HCT116 (cell line): ENCODE data around the gene AKT3. TPM values are rescaled to one million over a fixed set of nuclear protein-coding genes. Genes with fewer than 3 reads are reported as not detected.

ENCODE experiments used
- ATAC-seq: fragments of 200-7000 bp; cut with Tn5 transposase; 2 replicates; pipeline ENCODE4 v1.9.1; 2020; ENCODE audit warnings: mild to moderate bottlenecking, moderate library complexity
- BruUV-seq: library from RNA; stranded (reverse); fragments of 400-500 nt; replicated peaks from 2 replicates; lab custom pipeline; 2021; lab: Mats Ljungman, UMichigan
- CTCF ChIA-PET: fragments of 300-600 bp; sonication (Branson Sonifier 250); formaldehyde crosslinking; loops from one replicate; lab custom pipeline; 2021; ENCODE audit warnings: antibody characterized with exemption; lab: Charles Lee
- POLR2A ChIA-PET: fragments of 300-600, 350-600 bp; sonication (Branson Sonifier 250); formaldehyde crosslinking; loops from one replicate; lab custom pipeline; 2021; ENCODE audit warnings: antibody characterized with exemption; lab: Charles Lee
- RAD21 ChIA-PET, 2 experiments: fragments of 300-600 bp; sonication (Branson Sonifier 250); formaldehyde crosslinking; loops; one replicate each; lab custom pipeline; 2023; ENCODE audit warnings: low total read pairs in 2 of 2; ENCODE audit not compliant: uncharacterized antibody in 2 of 2, unreplicated experiment in 2 of 2, low non-redundant PET in 1 of 2; lab: Charles Lee
- DNase-seq: peaks from one replicate; pipeline ENCODE4 v3.0.0-alpha.2; 2010; ENCODE audit warnings: low read depth, low spot score
- H2AFZ ChIP-seq: fragments of 200-600 bp; shearing (Covaris generic), sonication (generic); 2 replicates; pipeline ENCODE4 v1.6.1; 2017; ENCODE audit warnings: low read depth, mixed run types, mixed read lengths, antibody characterized with exemption, low read length; ENCODE audit not compliant: poor library complexity, severe bottlenecking
- H3K27ac ChIP-seq: 2 replicates; pipeline ENCODE4 v1.5.1; 2012; ENCODE audit warnings: low read depth, low read length
- H3K27me3 ChIP-seq: fragments of 200-600 bp; sonication (generic); 2 replicates; pipeline ENCODE4 v1.6.1; 2016; ENCODE audit warnings: mixed run types, low read length, mixed read lengths; ENCODE audit not compliant: insufficient read depth
- H3K36me3 ChIP-seq, 2 experiments: fragments of 200-500 bp in 1 of 2; fragments of 200-600 bp in 1 of 2; sonication (Bioruptor generic) in 1 of 2; sonication (generic) in 1 of 2; 2 replicates each; pipeline versions ENCODE4 v1.5.1 to v1.6.1; 2014 to 2016; ENCODE audit warnings: low read length in 2 of 2, inconsistent platforms in 1 of 2, mixed read lengths in 1 of 2, mixed run types in 1 of 2; ENCODE audit not compliant: insufficient read depth in 2 of 2, control insufficient read depth in 1 of 2
- H3K4me1 ChIP-seq, 2 experiments: fragments of 200-600 bp in 1 of 2; sonication (generic) in 1 of 2; 2 replicates each; pipeline versions ENCODE4 v1.5.1 to v1.6.1; 2012 to 2017; ENCODE audit warnings: low read length in 2 of 2, inconsistent platforms in 1 of 2, mild to moderate bottlenecking in 1 of 2, mixed read lengths in 1 of 2, mixed run types in 1 of 2, moderate library complexity in 1 of 2; ENCODE audit not compliant: insufficient read depth in 2 of 2, control insufficient read depth in 1 of 2
- H3K4me2 ChIP-seq: fragments of 200-600 bp; sonication (generic); 2 replicates; pipeline ENCODE4 v1.6.1; 2017; ENCODE audit warnings: mixed run types, low read length, mixed read lengths
- H3K4me3 ChIP-seq, 2 experiments: fragments of 200-600 bp in 1 of 2; sonication (generic) in 1 of 2; replicated peaks in 1 of 2; 2 replicates each; pipeline ENCODE4 v1.5.1; 2011 to 2016; ENCODE audit warnings: low read length in 2 of 2, control low read depth in 1 of 2, low read depth in 1 of 2, mild to moderate bottlenecking in 1 of 2, mixed read lengths in 1 of 2, mixed run types in 1 of 2
- H3K79me2 ChIP-seq: fragments of 200-600 bp; sonication (generic); 2 replicates; pipeline ENCODE4 v1.6.1; 2017; ENCODE audit warnings: mild to moderate bottlenecking, mixed run types, low read length, moderate library complexity, mixed read lengths; ENCODE audit not compliant: insufficient read depth
- H3K9ac ChIP-seq: fragments of 200-600 bp; sonication (generic); 2 replicates; pipeline ENCODE4 v1.6.1; 2016; ENCODE audit warnings: low read length, mixed read lengths
- H3K9me2 ChIP-seq: fragments of 200-600 bp; sonication (generic), shearing (Covaris generic); 2 replicates; pipeline ENCODE4 v1.6.1; 2017; ENCODE audit warnings: mixed run types, mild to moderate bottlenecking, moderate library complexity; ENCODE audit not compliant: insufficient read depth
- H3K9me3 ChIP-seq, 2 experiments: fragments of 200-500 bp in 1 of 2; fragments of 200-600 bp in 1 of 2; sonication (Bioruptor generic) in 1 of 2; sonication (generic) in 1 of 2; 2 replicates each; pipeline ENCODE4 v1.6.1; 2014 to 2017; ENCODE audit warnings: low read length in 2 of 2, mixed read lengths in 2 of 2, inconsistent platforms in 1 of 2, low read depth in 1 of 2, mild to moderate bottlenecking in 1 of 2, mixed run types in 1 of 2, moderate library complexity in 1 of 2; ENCODE audit not compliant: control insufficient read depth in 1 of 2, insufficient read depth in 1 of 2
- H4K20me1 ChIP-seq: fragments of 200-600 bp; sonication (generic), shearing (Covaris generic); 2 replicates; pipeline ENCODE4 v1.6.1; 2017; ENCODE audit warnings: mixed run types, mild to moderate bottlenecking, moderate library complexity; ENCODE audit not compliant: insufficient read depth
- EGR1 ChIP-seq: IDR thresholded peaks from 2 replicates; pipeline ENCODE4 v1.6.1; 2012; ENCODE audit warnings: low read depth
- EZH2 ChIP-seq: fragments of 200-600 bp; sonication (generic); IDR thresholded peaks from 2 replicates; pipeline ENCODE4 v1.6.1; 2017; ENCODE audit warnings: antibody characterized with exemption, mixed run types
- FOSL1 ChIP-seq: IDR thresholded peaks from 2 replicates; pipeline ENCODE4 v1.6.1; 2012; ENCODE audit warnings: low read depth
- JUND ChIP-seq: IDR thresholded peaks from 2 replicates; pipeline ENCODE4 v1.6.1; 2012
- SP1 ChIP-seq: IDR thresholded peaks from 2 replicates; pipeline ENCODE4 v1.6.1; 2012; ENCODE audit warnings: low read depth
- TCF7L2 ChIP-seq: IDR thresholded peaks from 2 replicates; pipeline ENCODE4 v1.7.0; 2011; ENCODE audit warnings: borderline replicate concordance, inconsistent platforms; ENCODE audit not compliant: insufficient read depth, insufficient read length; ENCODE audit errors: extremely low read depth
- ZNF274 ChIP-seq: fragments of 200-500 bp; sonication (Bioruptor generic); IDR thresholded peaks from 2 replicates; pipeline ENCODE4 v1.6.1; 2014; ENCODE audit warnings: mild to moderate bottlenecking, low read depth, low read length, inconsistent platforms
- intact Hi-C: fragments of 100-400 bp; cut with micrococcal nuclease; formaldehyde crosslinking; loops from 2 replicates; pipeline ENCODE4 v1.10.0; 2022
- total RNA-seq: library from RNA; stranded (reverse); gene quantifications from one replicate; pipeline ENCODE4 v1.2.1, GENCODE V29; 2021; ENCODE audit not compliant: unreplicated experiment
- TF ChIP-seq, protein P1 (sequence below): IDR thresholded peaks from 2 replicates; pipeline ENCODE4 v1.6.1; 2012
- TF ChIP-seq, protein P2 (sequence below): IDR thresholded peaks from 2 replicates; pipeline ENCODE4 v1.6.1; 2012
- TF ChIP-seq, protein P3 (sequence below): IDR thresholded peaks from 2 replicates; pipeline ENCODE4 v1.6.1; 2011; ENCODE audit warnings: mild to moderate bottlenecking, low read length, moderate library complexity; ENCODE audit not compliant: insufficient replicate concordance; ENCODE audit errors: extremely low read depth

The AKT3 gene
- total RNA-seq, 1 experiment from 2014 or later: 0.49 TPM

GRCh38 chr1:243558576-243558975 lies 291.5 kb downstream of the AKT3 start:
- Histone ChIP-seq H3K4me1 (no peaks in the 10 kb centered on the region), H3K36me3 (no peaks in the 10 kb centered on the region), H3K4me2 (no peak overlapping the region), H3K9me3 (no peaks in the 10 kb centered on the region), H3K79me2 (no peaks in the 10 kb centered on the region), H4K20me1 (no peaks in the 10 kb centered on the region), H3K9me2 (no peaks in the 10 kb centered on the region), H3K27me3 (no peaks in the 10 kb centered on the region), H3K27ac (no peak overlapping the region), H2AFZ (no peak overlapping the region), H3K4me3 (no peak overlapping the region)
- DNase-seq: no peak
- BruUV-seq: no TSS peak
- ChIA-PET RAD21 (no interaction called here), POLR2A (no interaction called here)
- intact Hi-C loops: no loop called here
- ATAC-seq: no peak
- TF ChIP-seq EZH2 (no peak), FOSL1 (no peak), ZNF274 (no peak), TCF7L2 (no peak), EGR1 (no peak), JUND (no peak), SP1 (no peak)
- TF ChIP-seq, protein P1, sequence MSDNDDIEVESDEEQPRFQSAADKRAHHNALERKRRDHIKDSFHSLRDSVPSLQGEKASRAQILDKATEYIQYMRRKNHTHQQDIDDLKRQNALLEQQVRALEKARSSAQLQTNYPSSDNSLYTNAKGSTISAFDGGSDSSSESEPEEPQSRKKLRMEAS: no peak
- TF ChIP-seq, protein P2, sequence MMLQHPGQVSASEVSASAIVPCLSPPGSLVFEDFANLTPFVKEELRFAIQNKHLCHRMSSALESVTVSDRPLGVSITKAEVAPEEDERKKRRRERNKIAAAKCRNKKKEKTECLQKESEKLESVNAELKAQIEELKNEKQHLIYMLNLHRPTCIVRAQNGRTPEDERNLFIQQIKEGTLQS: no peak
- TF ChIP-seq, protein P3, sequence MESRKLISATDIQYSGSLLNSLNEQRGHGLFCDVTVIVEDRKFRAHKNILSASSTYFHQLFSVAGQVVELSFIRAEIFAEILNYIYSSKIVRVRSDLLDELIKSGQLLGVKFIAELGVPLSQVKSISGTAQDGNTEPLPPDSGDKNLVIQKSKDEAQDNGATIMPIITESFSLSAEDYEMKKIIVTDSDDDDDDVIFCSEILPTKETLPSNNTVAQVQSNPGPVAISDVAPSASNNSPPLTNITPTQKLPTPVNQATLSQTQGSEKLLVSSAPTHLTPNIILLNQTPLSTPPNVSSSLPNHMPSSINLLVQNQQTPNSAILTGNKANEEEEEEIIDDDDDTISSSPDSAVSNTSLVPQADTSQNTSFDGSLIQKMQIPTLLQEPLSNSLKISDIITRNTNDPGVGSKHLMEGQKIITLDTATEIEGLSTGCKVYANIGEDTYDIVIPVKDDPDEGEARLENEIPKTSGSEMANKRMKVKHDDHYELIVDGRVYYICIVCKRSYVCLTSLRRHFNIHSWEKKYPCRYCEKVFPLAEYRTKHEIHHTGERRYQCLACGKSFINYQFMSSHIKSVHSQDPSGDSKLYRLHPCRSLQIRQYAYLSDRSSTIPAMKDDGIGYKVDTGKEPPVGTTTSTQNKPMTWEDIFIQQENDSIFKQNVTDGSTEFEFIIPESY: no peak
- TF ChIP-seq, all 23 proteins: peak for 0
- CTCF ChIA-PET: no interaction called here
- no peak overlapping the region for H3K9ac ChIP-seq
